CD4-positive, alpha-beta memory T cell (primary cell): ENCODE measurements around the gene SLC6A7. TPM values are rescaled to one million over a fixed set of nuclear protein-coding genes. Genes with fewer than 3 reads are reported as not detected.

ENCODE experiments used
- CTCF ChIA-PET: fragments of 350-600 bp; sonication (Branson Sonifier 250); formaldehyde crosslinking; loops from one replicate; lab custom pipeline; 2021; ENCODE audit warnings: inconsistent platforms; ENCODE audit not compliant: partially characterized antibody; lab: Charles Lee
- POLR2A ChIA-PET: fragments of 350-600 bp; sonication (Branson Sonifier 250); formaldehyde crosslinking; loops from one replicate; lab custom pipeline; 2021; ENCODE audit not compliant: partially characterized antibody; lab: Charles Lee
- DNase-seq, 5 donors: peaks; one replicate each; pipeline versions ENCODE4 v3.0.0 to v3.0.0-alpha.2; 2020 to 2022; ENCODE audit warnings: mixed read lengths in 1 of 5
- H3K27ac ChIP-seq: one replicate; pipeline ENCODE4 v1.7.0; 2013; ENCODE audit warnings: low read depth, low read length
- H3K27me3 ChIP-seq: 2 replicates; pipeline ENCODE4 v1.7.0; 2013; ENCODE audit warnings: mild to moderate bottlenecking, low read length, moderate library complexity; ENCODE audit not compliant: insufficient read depth
- H3K36me3 ChIP-seq: 2 replicates; pipeline ENCODE4 v1.7.0; 2013; ENCODE audit warnings: mild to moderate bottlenecking, low read length, moderate library complexity; ENCODE audit not compliant: insufficient read depth
- H3K4me1 ChIP-seq: 2 replicates; pipeline ENCODE4 v1.7.0; 2013; ENCODE audit warnings: mild to moderate bottlenecking, low read length, moderate library complexity; ENCODE audit not compliant: insufficient read depth
- H3K4me3 ChIP-seq, 2 donors: one replicate each; pipeline ENCODE4 v1.7.0; 2013; ENCODE audit warnings: low read length in 2 of 2, mild to moderate bottlenecking in 1 of 2
- H3K9me3 ChIP-seq, 2 donors: one replicate each; pipeline ENCODE4 v1.7.0; 2013; ENCODE audit warnings: low read length in 2 of 2, control low read depth in 1 of 2; ENCODE audit not compliant: control insufficient read depth in 1 of 2
- H3K27ac Mint-ChIP-seq, 7 donors: one replicate each; pipeline ENCODE4 v1.8.0; 2020 to 2021; ENCODE audit warnings: mixed read lengths in 7 of 7, mild to moderate bottlenecking in 6 of 7, inconsistent platforms in 3 of 7, moderate library complexity in 3 of 7
- H3K27me3 Mint-ChIP-seq, 2 donors: one replicate each; pipeline ENCODE4 v1.8.0; 2020 to 2021; ENCODE audit warnings: mixed read lengths in 2 of 2
- H3K36me3 Mint-ChIP-seq, 2 donors: one replicate each; pipeline ENCODE4 v1.8.0; 2020 to 2021; ENCODE audit warnings: mixed read lengths in 2 of 2, inconsistent platforms in 1 of 2, mild to moderate bottlenecking in 1 of 2
- H3K4me1 Mint-ChIP-seq, 4 donors: one replicate each; pipeline ENCODE4 v1.8.0; 2020 to 2021; ENCODE audit warnings: mixed read lengths in 4 of 4, mild to moderate bottlenecking in 1 of 4
- H3K4me3 Mint-ChIP-seq, 8 donors: one replicate each; pipeline ENCODE4 v1.8.0; 2020 to 2021; ENCODE audit warnings: mixed read lengths in 8 of 8, mild to moderate bottlenecking in 7 of 8, moderate library complexity in 6 of 8, inconsistent platforms in 3 of 8
- H3K9me3 Mint-ChIP-seq, 8 donors: one replicate each; pipeline ENCODE4 v1.8.0; 2020 to 2021; ENCODE audit warnings: mixed read lengths in 8 of 8, mild to moderate bottlenecking in 5 of 8, inconsistent platforms in 3 of 8, moderate library complexity in 1 of 8
- intact Hi-C: fragments of 100-400 bp; cut with micrococcal nuclease; formaldehyde crosslinking; loops from one replicate; pipeline ENCODE4 v1.15.1; 2023
- polyA plus RNA-seq, 2 donors: library from polyadenylated mRNA; unstranded; fragments of 300-500 nt; fragmentation: Illumina TruSeq; gene quantifications; one replicate each; pipeline ENCODE4 v1.2.3, GENCODE V29; 2021
- total RNA-seq, 2 experiments: library from RNA; stranded (reverse); gene quantifications; one replicate each; pipeline ENCODE4 v1.2.3, GENCODE V29; 2021

Gene SLC6A7
- total and polyA plus RNA-seq, 4 experiments from 2014 or later = not detected

GRCh38 chr5:150144246-150144801 lies 45.5 kb upstream of the SLC6A7 start:
- no peaks in the 10 kb centered on the region for H3K36me3 ChIP-seq
- no peaks in the 10 kb centered on the region for H3K9me3 ChIP-seq
- H3K4me1 Mint-ChIP-seq = peaks cover 0 to 2% (median 0%) of the 10 kb centered on the region in 4 donors
- H3K9me3 Mint-ChIP-seq = peaks cover 0 to 1% (median 0%) of the 10 kb centered on the region in 8 donors
- ChIA-PET POLR2A (no interaction called here), CTCF (no interaction called here)
- H3K4me3 Mint-ChIP-seq = no peak overlapping the region
- H3K36me3 Mint-ChIP-seq = no peaks in the 10 kb centered on the region
- intact Hi-C loops = no loop called here
- no peak overlapping the region for H3K4me3 ChIP-seq
- H3K27me3 Mint-ChIP-seq = peaks cover 0 to 4% of the 10 kb centered on the region in 2 donors
- DNase-seq = no peak
- H3K27ac ChIP-seq = no peak overlapping the region
- H3K4me1 ChIP-seq = no peaks in the 10 kb centered on the region
- peak overlapping the region in 2 of 7 donors; percentile 52 to 54 for H3K27ac Mint-ChIP-seq
- no peaks in the 10 kb centered on the region for H3K27me3 ChIP-seq

- ChIA-PET POLR2A (no interaction called here), CTCF (interaction anchor here (1.9 kb wide), 1 partner anchor 9 kb away, joined by 6 read pairs; no protein-coding TSS in a partner anchor)
- DNase-seq = no peak
- H3K27me3 ChIP-seq = no peaks in the 10 kb centered on the region
- H3K9me3 ChIP-seq = no peaks in the 10 kb centered on the region
- intact Hi-C loops = no loop called here
- H3K4me3 ChIP-seq = no peak overlapping the region
- peaks cover 0 to 2% (median 0%) of the 10 kb centered on the region in 4 donors for H3K4me1 Mint-ChIP-seq
- H3K36me3 Mint-ChIP-seq = no peaks in the 10 kb centered on the region
- no peak overlapping the region for H3K27ac ChIP-seq
- no peaks in the 10 kb centered on the region for H3K36me3 ChIP-seq
- H3K4me3 Mint-ChIP-seq = no peak overlapping the region
- no peaks in the 10 kb centered on the region for H3K4me1 ChIP-seq
- H3K9me3 Mint-ChIP-seq = peaks cover 0 to 1% (median 0%) of the 10 kb centered on the region in 8 donors
- no peak overlapping the region for H3K27ac Mint-ChIP-seq
- peaks cover 0 to 4% of the 10 kb centered on the region in 2 donors for H3K27me3 Mint-ChIP-seq
Observed at GRCh38 chr5:150144879-150145278, 45.0 kb upstream of the SLC6A7 start.

GRCh38 chr5:150146235-150146634 lies 43.6 kb upstream of the SLC6A7 start:
- Histone ChIP-seq H3K4me3 (no peak overlapping the region), H3K9me3 (no peaks in the 10 kb centered on the region), H3K27ac (no peak overlapping the region), H3K27me3 (no peaks in the 10 kb centered on the region), H3K4me1 (no peaks in the 10 kb centered on the region), H3K36me3 (no peaks in the 10 kb centered on the region)
- ChIA-PET POLR2A (no interaction called here), CTCF (interaction anchor here (1.0 to 1.9 kb wide), 2 partner anchors 10 to 70 kb away, joined by 3 to 6 read pairs; no protein-coding TSS in a partner anchor)
- intact Hi-C loops = no loop called here
- no peak overlapping the region for H3K4me3 Mint-ChIP-seq
- H3K4me1 Mint-ChIP-seq = peaks cover 0 to 2% (median 0%) of the 10 kb centered on the region in 4 donors
- no peak overlapping the region for H3K27ac Mint-ChIP-seq
- H3K27me3 Mint-ChIP-seq = peaks cover 0 to 4% of the 10 kb centered on the region in 2 donors
- DNase-seq = no peak
- peaks cover 0 to 1% (median 0%) of the 10 kb centered on the region in 8 donors for H3K9me3 Mint-ChIP-seq
- H3K36me3 Mint-ChIP-seq = no peaks in the 10 kb centered on the region

DNA sequence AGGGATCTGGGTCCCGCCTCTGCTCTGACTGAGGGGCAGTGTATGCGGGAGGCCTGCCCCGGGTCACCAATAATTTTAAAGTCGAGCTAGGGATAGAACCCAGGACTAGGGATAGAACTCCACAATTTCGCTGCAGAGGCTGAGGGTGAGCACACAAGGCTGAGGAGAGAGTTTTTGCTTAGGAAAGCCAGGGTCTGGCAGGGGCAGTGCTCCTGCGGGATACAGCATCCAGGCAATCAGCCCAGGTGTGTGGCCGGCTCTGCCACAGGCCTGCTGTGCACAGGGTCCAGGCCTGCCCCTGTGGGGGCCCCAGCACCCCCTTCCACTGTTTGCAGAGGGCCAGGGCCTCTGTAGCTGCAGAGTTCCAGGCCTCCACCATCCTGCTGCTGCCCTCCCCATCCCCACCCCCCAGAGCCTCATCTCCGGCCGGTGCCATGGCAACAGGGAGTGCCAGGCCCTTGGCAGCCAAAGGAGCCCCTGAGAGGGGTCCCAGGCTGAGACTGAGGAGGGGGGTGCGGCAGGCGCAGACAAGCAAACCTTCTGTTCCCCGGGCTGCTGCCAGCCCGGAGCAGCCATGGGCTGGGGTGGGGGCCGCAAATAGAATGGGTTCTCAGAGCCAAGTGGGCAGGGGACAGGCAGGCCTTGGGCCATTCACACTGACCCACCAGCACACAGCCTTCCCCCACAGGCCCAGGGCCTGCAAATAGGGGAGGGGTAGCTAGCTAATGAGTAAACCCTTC lies 42.8 kb upstream of the SLC6A7 start:
- Histone ChIP-seq H3K9me3 (no peaks in the 10 kb centered on the region), H3K36me3 (no peaks in the 10 kb centered on the region), H3K4me3 (no peak overlapping the region), H3K27me3 (no peaks in the 10 kb centered on the region), H3K27ac (no peak overlapping the region), H3K4me1 (no peaks in the 10 kb centered on the region)
- H3K4me3 Mint-ChIP-seq = no peak overlapping the region
- peaks cover 0 to 1% (median 0%) of the 10 kb centered on the region in 8 donors for H3K9me3 Mint-ChIP-seq
- ChIA-PET CTCF (interaction anchor here (1.0 to 1.9 kb wide), 2 partner anchors 11 to 69 kb away, joined by 3 to 6 read pairs; no protein-coding TSS in a partner anchor), POLR2A (no interaction called here)
- intact Hi-C loops = no loop called here
- no peaks in the 10 kb centered on the region for H3K36me3 Mint-ChIP-seq
- no peak overlapping the region for H3K27ac Mint-ChIP-seq
- H3K27me3 Mint-ChIP-seq = peaks cover 0 to 4% of the 10 kb centered on the region in 2 donors
- peaks cover 0 to 2% (median 0%) of the 10 kb centered on the region in 4 donors for H3K4me1 Mint-ChIP-seq
- no peak for DNase-seq

DNA sequence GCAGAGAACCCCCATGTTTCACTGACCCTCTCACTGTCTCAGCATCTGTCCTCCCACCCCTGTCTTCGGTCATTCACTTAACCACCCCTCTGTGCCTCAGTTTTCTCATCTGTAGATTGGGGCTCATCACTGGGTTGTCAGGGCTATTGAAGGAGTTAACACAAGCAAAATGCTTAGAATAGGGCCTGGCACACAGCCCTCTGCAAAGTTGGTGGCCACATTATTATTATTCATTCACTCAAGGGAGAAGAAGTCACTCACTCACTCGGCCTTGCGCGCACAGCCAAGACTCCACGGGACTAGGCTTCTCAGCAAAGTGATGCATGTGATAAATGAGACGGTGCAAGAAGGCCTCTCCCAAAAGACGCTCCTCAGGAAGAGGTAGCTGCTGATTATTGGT lies 42.2 kb upstream of the SLC6A7 start:
- H3K36me3 Mint-ChIP-seq = no peaks in the 10 kb centered on the region

DNA sequence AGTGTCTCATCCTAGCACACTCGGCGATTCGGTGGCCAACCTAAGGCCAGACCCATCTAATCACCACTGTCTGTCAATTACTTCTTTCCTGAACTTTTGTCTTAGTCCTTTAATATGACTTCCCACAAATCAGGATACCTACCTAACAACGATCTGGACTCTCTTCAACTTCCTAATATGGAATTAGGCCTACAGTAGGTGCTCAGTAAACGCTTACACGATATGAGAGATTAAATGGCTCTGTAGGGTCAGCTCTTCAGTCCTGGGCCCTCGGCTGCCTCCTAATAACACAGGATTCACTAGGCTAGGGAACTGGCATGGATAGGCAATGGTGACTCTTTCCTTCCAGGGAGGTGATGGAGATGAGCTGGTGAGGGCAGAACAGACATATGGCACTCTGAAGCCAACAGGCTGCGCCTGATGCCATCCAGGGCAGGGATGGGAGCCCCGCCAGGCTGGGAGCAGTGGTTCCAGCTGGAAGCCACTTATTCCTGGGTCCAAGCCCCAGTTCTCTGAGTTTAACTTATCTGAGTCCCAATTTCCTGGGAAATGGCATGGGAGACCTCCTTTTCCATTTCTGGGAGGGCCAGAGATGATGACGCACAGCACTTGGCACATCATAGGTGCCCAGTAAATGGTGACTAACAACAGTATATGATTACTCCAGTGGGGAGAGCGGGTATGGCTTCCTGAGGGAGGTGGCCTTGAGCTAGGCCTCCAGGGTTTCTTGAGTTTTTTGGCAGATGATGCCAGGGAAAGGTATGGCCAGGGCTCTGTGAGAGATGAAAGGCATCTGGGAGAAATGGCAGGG lies 41.5 kb upstream of the SLC6A7 start:
- ChIA-PET CTCF (no interaction called here), POLR2A (no interaction called here)
- Mint-ChIP-seq H3K4me1 (peaks cover 0 to 2% (median 0%) of the 10 kb centered on the region in 4 donors), H3K27ac (no peak overlapping the region), H3K9me3 (peaks cover 0 to 1% (median 0%) of the 10 kb centered on the region in 8 donors), H3K36me3 (no peaks in the 10 kb centered on the region), H3K27me3 (peaks cover 0 to 4% of the 10 kb centered on the region in 2 donors), H3K4me3 (no peak overlapping the region)
- H3K27ac ChIP-seq = no peak overlapping the region
- no peaks in the 10 kb centered on the region for H3K9me3 ChIP-seq
- no peaks in the 10 kb centered on the region for H3K27me3 ChIP-seq
- DNase-seq = no peak
- H3K36me3 ChIP-seq = no peaks in the 10 kb centered on the region
- no peaks in the 10 kb centered on the region for H3K4me1 ChIP-seq
- intact Hi-C loops = no loop called here
- no peak overlapping the region for H3K4me3 ChIP-seq

More for the DNA sequence above, 42.2 kb upstream of the SLC6A7 start:
- no peaks in the 10 kb centered on the region for H3K4me1 ChIP-seq
- Mint-ChIP-seq H3K27me3 (peaks cover 0 to 4% of the 10 kb centered on the region in 2 donors), H3K4me1 (peaks cover 0 to 2% (median 0%) of the 10 kb centered on the region in 4 donors), H3K9me3 (peaks cover 0 to 1% (median 0%) of the 10 kb centered on the region in 8 donors), H3K27ac (peak overlapping the region in 1 of 7 donors; percentile 6), H3K4me3 (no peak overlapping the region)
- no peak overlapping the region for H3K27ac ChIP-seq
- intact Hi-C loops = no loop called here
- no peak overlapping the region for H3K4me3 ChIP-seq
- no peaks in the 10 kb centered on the region for H3K36me3 ChIP-seq
- H3K27me3 ChIP-seq = no peaks in the 10 kb centered on the region
- ChIA-PET CTCF (no interaction called here), POLR2A (no interaction called here)
- no peaks in the 10 kb centered on the region for H3K9me3 ChIP-seq
- DNase-seq = no peak

DNA sequence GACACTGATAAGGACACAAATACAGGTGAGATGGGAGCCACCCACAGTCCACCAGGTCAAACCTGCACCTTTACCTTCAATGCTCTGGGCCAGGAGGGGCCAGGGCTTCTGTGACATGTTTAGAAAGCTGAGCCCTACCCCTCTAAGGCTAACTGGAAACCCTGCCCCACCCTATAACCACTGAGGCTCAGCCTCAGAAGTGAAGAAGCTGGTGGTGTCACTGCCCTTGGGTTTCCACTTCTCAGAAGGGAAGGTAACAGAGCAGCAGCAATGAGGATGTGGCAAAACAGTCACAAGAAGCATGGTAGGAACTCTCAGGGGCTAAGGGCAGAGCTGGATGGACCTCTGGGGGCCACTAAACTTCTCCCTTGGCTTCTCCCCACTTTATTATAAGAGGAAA lies 40.2 kb upstream of the SLC6A7 start:
- H3K27ac Mint-ChIP-seq = no peak overlapping the region
- Histone ChIP-seq H3K36me3 (no peaks in the 10 kb centered on the region), H3K27me3 (no peaks in the 10 kb centered on the region), H3K4me3 (no peak overlapping the region), H3K9me3 (no peaks in the 10 kb centered on the region), H3K4me1 (no peaks in the 10 kb centered on the region), H3K27ac (no peak overlapping the region)
- H3K27me3 Mint-ChIP-seq = peaks cover 2 to 13% of the 10 kb centered on the region in 2 donors
- H3K9me3 Mint-ChIP-seq = peaks cover 0 to 1% (median 0%) of the 10 kb centered on the region in 8 donors
- no peak overlapping the region for H3K4me3 Mint-ChIP-seq
- DNase-seq = no peak
- ChIA-PET CTCF (no interaction called here), POLR2A (no interaction called here)
- peaks cover 0 to 2% (median 0%) of the 10 kb centered on the region in 4 donors for H3K4me1 Mint-ChIP-seq
- H3K36me3 Mint-ChIP-seq = no peaks in the 10 kb centered on the region
- intact Hi-C loops = no loop called here
